Measurements from ENCODE around the gene MCM7.

MCM7 gene

GRCh38 chr7:100119072-100119969, 18.1 kb upstream of the MCM7 start, which contains the start of the genes CNPY4 and TAF6:
Gene CNPY4, plus strand, starts transcription at chr7:100119634. Its CDS starts 111 bp downstream, at chr7:100119745.
Gene TAF6, minus strand, starts transcription at chr7:100119358. Its CDS starts 5,149 bp downstream, at chr7:100114209.
- Mint-ChIP-seq H3K4me1 (peaks cover 26% of the 10 kb centered on the region), H3K27me3 (no peaks in the 10 kb centered on the region), H3K9me3 (no peaks in the 10 kb centered on the region), H3K27ac (ENCODE audit: low read depth) (peak within 1 kb of the TSS; percentile 99), H3K36me3 (ENCODE audit: insufficient read depth) (peaks cover 19% of the 10 kb centered on the region), H3K4me3 (peak within 1 kb of the TSS; percentile 97)
- DNase-seq (ENCODE audit: low spot score in 2 of 2) (peak; percentile 88 to 92), ATAC-seq (replicated peaks; ENCODE audit: extremely low read depth, poor library complexity, severe bottlenecking) (peak; percentile 79)

DNA sequence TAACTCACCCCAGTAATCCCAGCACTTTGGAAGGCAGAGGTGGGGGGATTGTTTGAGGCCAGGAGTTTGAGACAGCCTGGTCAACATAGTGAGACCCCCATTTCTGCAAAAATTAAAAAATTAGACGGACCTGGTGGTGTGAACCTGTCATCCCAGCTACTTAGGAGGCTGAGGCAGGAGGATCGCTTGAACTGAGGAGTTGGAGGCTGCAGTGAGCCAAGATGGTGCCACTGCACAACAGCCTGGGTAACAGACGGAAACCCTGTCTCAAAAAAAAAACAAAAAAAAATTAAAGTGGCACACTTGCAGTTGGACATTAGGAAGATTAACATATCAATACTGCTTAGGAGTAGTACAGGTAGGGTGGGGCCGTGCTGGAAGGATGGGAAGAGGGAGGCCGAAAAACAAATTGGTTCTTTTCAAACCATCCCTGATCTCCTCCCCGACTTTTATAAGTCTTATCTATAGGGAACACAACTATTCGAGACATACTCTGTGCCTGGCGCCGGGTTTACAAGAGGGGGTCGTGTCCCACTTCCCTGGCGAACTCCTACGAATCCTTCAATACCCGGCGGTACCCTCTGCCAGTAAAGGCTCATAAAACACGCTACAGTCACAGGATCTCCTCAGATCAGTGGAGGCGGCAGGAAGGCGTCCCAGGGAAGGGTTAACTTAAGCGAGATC, 17.3 kb upstream of the MCM7 start:
- Mint-ChIP-seq H3K4me3 (peak overlapping the region; percentile 97), H3K36me3 (ENCODE audit: insufficient read depth) (peaks cover 24% of the 10 kb centered on the region), H3K4me1 (peaks cover 25% of the 10 kb centered on the region), H3K27ac (ENCODE audit: low read depth) (peak overlapping the region; percentile 99), H3K27me3 (no peaks in the 10 kb centered on the region), H3K9me3 (no peaks in the 10 kb centered on the region)
- ATAC-seq (replicated peaks; ENCODE audit: extremely low read depth, poor library complexity, severe bottlenecking) (no peak), DNase-seq (ENCODE audit: low spot score in 2 of 2) (no peak)

DNA sequence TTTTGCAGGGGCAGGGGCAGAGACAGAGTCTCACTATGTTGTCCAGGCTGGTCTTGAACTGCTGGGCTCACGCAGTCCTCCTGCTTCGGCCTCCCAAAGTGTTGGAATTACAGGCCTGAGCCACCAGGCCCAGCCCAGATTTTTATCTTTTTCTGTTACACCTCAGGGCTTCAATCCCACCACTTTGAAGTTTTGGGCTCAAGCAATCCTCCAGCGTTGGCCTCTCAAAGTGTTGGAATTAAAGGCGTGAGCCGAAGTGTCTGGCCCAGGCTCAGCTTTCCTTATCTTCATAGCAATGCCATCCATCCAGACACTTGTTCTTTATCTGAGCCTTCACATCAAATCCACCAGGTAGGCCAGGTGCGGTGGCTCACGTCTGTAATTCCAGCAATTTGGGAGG, 13.8 kb upstream of the MCM7 start:
- H3K27ac Mint-ChIP-seq (ENCODE audit: low read depth), result no peak overlapping the region
- peaks cover 42% of the 10 kb centered on the region for H3K36me3 Mint-ChIP-seq (ENCODE audit: insufficient read depth)
- ATAC-seq (replicated peaks; ENCODE audit: extremely low read depth, poor library complexity, severe bottlenecking) (no peak), DNase-seq (ENCODE audit: low spot score in 2 of 2) (no peak)
- peaks cover 18% of the 10 kb centered on the region for H3K4me1 Mint-ChIP-seq
- H3K4me3 Mint-ChIP-seq, result no peak overlapping the region
- H3K9me3 Mint-ChIP-seq, result no peaks in the 10 kb centered on the region
- no peaks in the 10 kb centered on the region for H3K27me3 Mint-ChIP-seq

GRCh38 chr7:100111914-100112313, 10.7 kb upstream of the MCM7 start:
- Mint-ChIP-seq H3K36me3 (ENCODE audit: insufficient read depth) (peaks cover 41% of the 10 kb centered on the region), H3K9me3 (no peaks in the 10 kb centered on the region), H3K4me1 (no peaks in the 10 kb centered on the region), H3K4me3 (no peak overlapping the region), H3K27me3 (no peaks in the 10 kb centered on the region), H3K27ac (ENCODE audit: low read depth) (no peak overlapping the region)
- ATAC-seq (replicated peaks; ENCODE audit: extremely low read depth, poor library complexity, severe bottlenecking) (no peak), DNase-seq (ENCODE audit: low spot score in 2 of 2) (no peak)

GRCh38 chr7:100111156-100111555, 10.0 kb upstream of the MCM7 start:
- no peak overlapping the region for H3K27ac Mint-ChIP-seq (ENCODE audit: low read depth)
- peaks cover 43% of the 10 kb centered on the region for H3K36me3 Mint-ChIP-seq (ENCODE audit: insufficient read depth)
- H3K27me3 Mint-ChIP-seq, result no peaks in the 10 kb centered on the region
- DNase-seq (ENCODE audit: low spot score in 2 of 2), result no peak
- no peaks in the 10 kb centered on the region for H3K9me3 Mint-ChIP-seq
- no peaks in the 10 kb centered on the region for H3K4me1 Mint-ChIP-seq
- no peak overlapping the region for H3K4me3 Mint-ChIP-seq
- no peak for ATAC-seq (replicated peaks; ENCODE audit: extremely low read depth, poor library complexity, severe bottlenecking)

DNA sequence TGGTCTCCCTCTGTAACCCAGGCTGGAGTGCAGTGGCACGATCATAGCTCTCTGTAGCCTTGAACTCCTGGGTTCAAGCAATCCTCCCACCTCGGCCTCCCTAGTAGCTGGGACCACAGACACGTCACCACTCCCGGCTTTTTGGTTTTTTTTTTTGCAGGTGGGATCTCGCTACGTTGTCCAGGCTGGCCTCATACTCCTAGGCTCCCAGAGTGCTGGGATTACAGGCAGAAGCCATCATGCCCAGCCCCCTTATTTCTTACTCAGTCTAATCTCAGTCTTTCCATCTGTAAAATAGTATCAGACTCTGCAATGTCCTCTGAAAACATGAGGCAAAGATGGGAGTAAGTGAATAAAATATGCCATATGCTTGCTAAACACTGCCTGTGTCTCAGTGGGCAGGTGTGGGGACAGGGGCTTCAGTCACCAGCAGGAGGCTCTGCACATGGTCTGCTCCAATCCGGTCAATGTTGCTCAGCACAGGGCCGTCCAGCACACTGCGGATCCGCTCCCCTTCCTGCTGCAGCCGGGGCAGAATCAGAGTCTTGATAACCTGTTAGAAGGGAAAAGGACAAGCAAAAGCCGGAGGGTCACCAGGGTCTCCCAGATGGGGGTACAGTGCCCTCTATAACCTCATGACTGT, 8.4 kb upstream of the MCM7 start:
- ATAC-seq (replicated peaks; ENCODE audit: extremely low read depth, poor library complexity, severe bottlenecking), result no peak
- no peak overlapping the region for H3K4me3 Mint-ChIP-seq
- no peaks in the 10 kb centered on the region for H3K27me3 Mint-ChIP-seq
- no peak overlapping the region for H3K27ac Mint-ChIP-seq (ENCODE audit: low read depth)
- no peaks in the 10 kb centered on the region for H3K9me3 Mint-ChIP-seq
- DNase-seq (ENCODE audit: low spot score in 2 of 2), result no peak
- no peaks in the 10 kb centered on the region for H3K4me1 Mint-ChIP-seq
- H3K36me3 Mint-ChIP-seq (ENCODE audit: insufficient read depth), result peaks cover 44% of the 10 kb centered on the region

GRCh38 chr7:100107890-100108289, 6.7 kb upstream of the MCM7 start:
- ATAC-seq (replicated peaks; ENCODE audit: extremely low read depth, poor library complexity, severe bottlenecking) (no peak), DNase-seq (ENCODE audit: low spot score in 2 of 2) (no peak)
- Mint-ChIP-seq H3K9me3 (no peaks in the 10 kb centered on the region), H3K27ac (ENCODE audit: low read depth) (no peak overlapping the region), H3K4me3 (no peak overlapping the region), H3K27me3 (no peaks in the 10 kb centered on the region), H3K4me1 (no peaks in the 10 kb centered on the region), H3K36me3 (ENCODE audit: insufficient read depth) (peaks cover 41% of the 10 kb centered on the region)

DNA sequence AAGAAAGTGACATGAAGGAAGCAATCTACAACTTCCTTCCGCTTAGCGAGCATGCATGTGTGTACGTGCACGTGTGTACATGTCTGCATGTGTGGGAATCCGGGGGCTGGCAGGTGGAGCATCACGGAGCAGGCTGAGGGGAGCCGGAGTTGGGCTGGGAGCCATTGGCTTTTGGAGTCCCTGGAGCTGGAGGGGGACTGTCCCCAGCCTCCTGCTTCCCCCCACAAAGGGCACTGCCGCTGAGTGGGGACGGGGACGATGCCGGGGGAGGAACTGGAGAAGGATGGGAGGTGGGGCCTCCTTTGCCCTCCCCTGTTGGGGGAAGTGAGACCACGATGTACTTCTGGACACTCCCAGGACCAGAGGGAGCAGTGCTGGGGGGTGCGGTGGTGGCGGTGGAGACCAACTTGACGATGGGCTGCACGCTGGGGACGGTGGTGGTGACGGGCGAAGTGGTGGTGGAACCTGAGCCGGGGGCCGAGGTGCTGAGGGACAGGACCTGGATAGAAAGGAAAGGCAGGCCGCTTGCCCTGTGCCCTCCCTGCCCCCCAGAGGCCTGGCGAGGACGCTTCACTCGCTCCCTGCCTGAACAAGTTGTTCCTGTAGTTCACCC, 6.0 kb upstream of the MCM7 start:
- Mint-ChIP-seq H3K4me3 (no peak overlapping the region), H3K4me1 (peaks cover 5% of the 10 kb centered on the region), H3K36me3 (ENCODE audit: insufficient read depth) (peaks cover 35% of the 10 kb centered on the region), H3K27ac (ENCODE audit: low read depth) (no peak overlapping the region), H3K27me3 (no peaks in the 10 kb centered on the region), H3K9me3 (no peaks in the 10 kb centered on the region)
- DNase-seq (ENCODE audit: low spot score in 2 of 2) (no peak), ATAC-seq (replicated peaks; ENCODE audit: extremely low read depth, poor library complexity, severe bottlenecking) (no peak)

DNA sequence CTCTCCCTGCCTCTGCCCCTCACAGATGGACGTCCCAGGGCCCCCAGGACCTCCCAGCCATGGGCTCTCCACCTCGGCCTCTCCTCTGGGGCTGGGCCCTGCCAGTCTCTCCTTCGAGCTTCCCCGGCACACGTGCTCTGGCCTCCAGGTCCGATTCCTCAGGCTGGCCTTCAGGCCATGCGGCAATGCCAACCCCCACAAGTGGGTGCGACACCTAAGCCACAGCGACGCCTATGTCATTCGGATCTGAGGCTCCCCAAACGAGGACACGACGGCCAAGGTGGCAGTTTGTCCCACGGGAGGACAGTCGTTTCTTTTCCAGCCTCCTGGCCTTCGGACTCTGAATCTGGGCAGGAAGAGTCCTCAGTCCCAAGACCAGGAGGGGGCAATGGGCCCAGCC, 5.4 kb upstream of the MCM7 start:
- Mint-ChIP-seq H3K4me1 (peaks cover 5% of the 10 kb centered on the region), H3K27me3 (no peaks in the 10 kb centered on the region), H3K9me3 (no peaks in the 10 kb centered on the region), H3K4me3 (no peak overlapping the region), H3K27ac (ENCODE audit: low read depth) (no peak overlapping the region), H3K36me3 (ENCODE audit: insufficient read depth) (peaks cover 37% of the 10 kb centered on the region)
- DNase-seq (ENCODE audit: low spot score in 2 of 2), result no peak
- ATAC-seq (replicated peaks; ENCODE audit: extremely low read depth, poor library complexity, severe bottlenecking), result no peak

- Mint-ChIP-seq H3K27me3 (no peaks in the 10 kb centered on the region), H3K27ac (ENCODE audit: low read depth) (no peak overlapping the region), H3K9me3 (no peaks in the 10 kb centered on the region), H3K4me1 (peaks cover 5% of the 10 kb centered on the region), H3K36me3 (ENCODE audit: insufficient read depth) (peaks cover 35% of the 10 kb centered on the region), H3K4me3 (no peak overlapping the region)
- DNase-seq (ENCODE audit: low spot score in 2 of 2) (no peak), ATAC-seq (replicated peaks; ENCODE audit: extremely low read depth, poor library complexity, severe bottlenecking) (no peak)
Measured at GRCh38 chr7:100105534-100105933, 4.3 kb upstream of the MCM7 start.

DNA sequence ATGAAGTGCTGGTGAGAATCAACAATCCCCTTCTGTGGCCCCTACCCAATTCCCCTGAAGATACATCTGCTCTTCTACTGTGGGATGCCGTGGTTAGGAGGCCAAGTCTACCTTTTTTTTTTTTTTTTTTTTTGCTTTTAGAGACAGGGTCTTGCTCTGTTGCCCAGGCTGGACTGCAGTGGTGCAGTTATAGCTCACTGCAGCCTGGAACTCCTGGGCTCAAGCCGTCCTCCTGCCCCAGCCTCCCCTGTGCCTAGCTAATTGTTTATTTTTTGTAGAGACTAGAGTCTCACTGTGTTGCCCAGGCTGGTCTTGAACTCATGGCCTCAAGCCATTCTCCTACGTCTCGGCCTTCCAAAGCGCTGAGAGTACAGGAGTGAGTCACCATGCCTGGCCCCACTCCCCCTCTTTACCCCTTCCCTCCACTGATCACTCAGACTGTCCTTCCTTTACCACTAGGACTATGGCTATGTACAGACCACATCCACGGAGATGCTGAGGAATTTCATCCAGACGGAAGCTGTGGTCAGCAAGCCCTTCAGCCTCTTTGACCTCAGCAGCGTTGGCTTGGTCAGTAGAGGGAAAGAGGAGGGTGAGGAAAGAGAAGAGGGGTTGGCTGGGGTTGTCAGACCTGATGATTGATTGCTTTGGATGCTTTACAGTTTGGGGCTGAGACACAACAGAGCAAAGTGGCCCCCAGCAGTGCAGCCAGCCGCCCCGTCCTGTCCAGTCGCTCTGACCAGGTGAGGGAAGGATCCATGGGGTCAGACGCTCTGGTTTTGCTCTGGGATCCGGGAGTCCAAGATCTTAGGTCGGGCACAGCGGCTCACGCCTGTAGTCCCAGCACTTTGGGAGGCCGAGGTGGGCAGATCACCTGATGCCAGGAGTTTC, 2.0 kb upstream of the MCM7 start:
- ATAC-seq (replicated peaks; ENCODE audit: extremely low read depth, poor library complexity, severe bottlenecking), result no peak
- Mint-ChIP-seq H3K36me3 (ENCODE audit: insufficient read depth) (peaks cover 47% of the 10 kb centered on the region), H3K4me1 (peaks cover 27% of the 10 kb centered on the region), H3K27ac (ENCODE audit: low read depth) (peak overlapping the region; percentile 29), H3K4me3 (peak overlapping the region; percentile 94), H3K9me3 (no peaks in the 10 kb centered on the region), H3K27me3 (no peaks in the 10 kb centered on the region)
- DNase-seq (ENCODE audit: low spot score in 2 of 2), result no peak

All from central memory CD8-positive, alpha-beta T cell (primary cell).